Kidney epithelial cell (primary cell): ENCODE measurements around the gene NAA38. TPM values are rescaled to one million over a fixed set of nuclear protein-coding genes. Genes with fewer than 3 reads are reported as not detected.

Source experiments
- DNase-seq: peaks from one replicate; pipeline ENCODE4 v3.0.0-alpha.2; 2010; ENCODE audit warnings: low read depth
- H3K27me3 ChIP-seq: 2 replicates; pipeline ENCODE4 v1.6.0; 2011; ENCODE audit warnings: low read length; ENCODE audit not compliant: control insufficient read depth, insufficient read depth
- H3K36me3 ChIP-seq: 2 replicates; pipeline ENCODE4 v1.5.1; 2011; ENCODE audit warnings: low read length; ENCODE audit not compliant: control insufficient read depth, insufficient read depth
- H3K4me3 ChIP-seq: 2 replicates; pipeline ENCODE4 v1.5.1; 2011; ENCODE audit warnings: low read depth, mild to moderate bottlenecking, control low read depth, low read length
- CTCF ChIP-seq: IDR thresholded peaks from 2 replicates; pipeline ENCODE4 v1.5.1; 2011; ENCODE audit warnings: mild to moderate bottlenecking, moderate library complexity, low read length, control low read depth, inconsistent platforms; ENCODE audit not compliant: insufficient read depth, poor library complexity, severe bottlenecking
- total RNA-seq: library from RNA; depleted of rRNA; stranded (reverse); fragments of >200 nt; gene quantifications from 2 replicates; pipeline ENCODE4 v1.2.3, GENCODE V29; 2015

Gene NAA38
- total RNA-seq, 1 donor from 2014 or later = 51.0 TPM

GRCh38 chr17:7834542-7834956 lies 22.8 kb downstream of the NAA38 start:
- Histone ChIP-seq H3K4me3 (peak overlapping the region; percentile 68), H3K27me3 (no peaks in the 10 kb centered on the region), H3K36me3 (no peaks in the 10 kb centered on the region)
- TF ChIP-seq CTCF = no peak
- no peak for DNase-seq

DNA sequence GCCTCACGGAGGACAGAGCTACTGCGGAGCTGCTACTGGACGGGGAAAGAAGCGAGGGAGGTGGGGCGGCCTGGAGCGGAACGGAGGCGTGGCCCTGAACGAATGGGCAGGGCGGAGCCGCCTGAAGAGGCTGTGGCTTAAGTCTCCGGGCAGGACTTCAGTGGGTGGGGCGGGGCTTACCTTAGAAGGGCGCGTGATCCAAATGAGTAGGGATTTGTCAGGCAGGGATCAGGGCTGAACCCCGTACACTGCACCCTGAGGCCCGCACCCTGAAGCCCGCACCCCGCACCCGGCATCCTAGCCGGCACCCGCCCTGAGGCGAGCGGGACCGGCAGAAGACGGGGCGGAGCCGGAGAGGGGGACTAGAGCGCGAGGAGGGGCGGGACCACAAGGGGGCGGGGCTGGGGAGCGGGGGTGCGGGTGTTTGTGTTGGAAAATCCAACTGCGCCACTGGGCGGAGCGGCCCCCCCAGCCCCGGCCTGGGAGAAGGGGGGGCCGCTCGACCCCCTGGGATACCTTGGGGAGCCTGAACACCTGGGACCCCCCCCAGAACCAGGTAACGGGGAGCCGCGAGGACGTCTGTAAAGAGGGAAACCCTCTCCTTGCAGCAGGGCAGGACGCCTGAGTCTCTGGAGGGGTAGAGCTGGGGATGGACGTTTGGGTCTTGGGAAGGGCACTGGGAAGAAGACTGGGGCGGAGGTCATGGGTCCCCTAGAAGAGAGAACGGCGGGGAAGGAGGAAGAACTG lies 23.4 kb downstream of the NAA38 start, which contains the start of gene KDM6B:
TSS of gene KDM6B (plus strand) at position 423 of the 747 bp plus-strand sequence. CDS start 11,338 bp downstream, outside the sequence.
- Histone ChIP-seq H3K36me3 (no peaks in the 10 kb centered on the region), H3K27me3 (no peaks in the 10 kb centered on the region), H3K4me3 (peak within 1 kb of the TSS; percentile 68)
- peak; percentile 77 for DNase-seq
- TF ChIP-seq CTCF = no peak

DNA sequence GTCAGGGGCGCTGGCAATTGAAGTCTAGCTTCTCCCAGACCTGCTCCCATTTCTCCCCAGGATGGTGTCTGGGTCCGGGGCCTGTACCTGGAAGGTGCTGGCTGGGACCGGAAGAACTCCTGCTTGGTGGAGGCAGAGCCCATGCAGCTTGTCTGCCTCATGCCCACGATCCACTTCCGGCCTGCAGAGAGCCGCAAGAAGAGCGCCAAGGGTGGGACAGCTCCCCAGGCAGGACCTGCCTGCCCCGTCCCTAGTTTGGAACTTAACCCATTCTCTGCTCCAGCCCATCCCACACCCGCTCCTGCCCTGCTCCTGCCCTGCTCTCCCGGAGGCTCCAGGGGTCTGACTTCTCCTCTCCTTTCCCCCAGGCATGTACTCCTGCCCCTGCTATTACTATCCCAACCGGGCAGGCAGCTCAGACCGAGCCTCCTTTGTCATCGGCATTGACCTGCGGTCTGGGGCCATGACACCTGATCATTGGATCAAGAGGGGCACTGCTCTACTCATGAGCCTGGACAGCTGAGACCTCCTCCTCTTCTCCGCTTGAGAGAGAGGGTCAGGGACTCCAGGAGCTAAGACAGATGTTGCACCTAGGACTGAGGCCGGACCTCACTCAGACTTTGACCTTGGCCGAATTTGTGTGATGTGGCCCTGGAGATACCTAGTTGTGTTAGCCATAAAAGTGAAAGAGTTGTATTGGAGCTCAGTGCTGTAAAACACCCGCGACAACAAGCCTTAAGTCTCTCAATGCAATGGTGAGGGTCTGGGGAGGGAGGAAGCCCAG lies 24.2 kb downstream of the NAA38 start:
- DNase-seq = no peak
- TF ChIP-seq CTCF = no peak
- H3K36me3 ChIP-seq = no peaks in the 10 kb centered on the region
- H3K27me3 ChIP-seq = no peaks in the 10 kb centered on the region
- H3K4me3 ChIP-seq = no peak overlapping the region

DNA sequence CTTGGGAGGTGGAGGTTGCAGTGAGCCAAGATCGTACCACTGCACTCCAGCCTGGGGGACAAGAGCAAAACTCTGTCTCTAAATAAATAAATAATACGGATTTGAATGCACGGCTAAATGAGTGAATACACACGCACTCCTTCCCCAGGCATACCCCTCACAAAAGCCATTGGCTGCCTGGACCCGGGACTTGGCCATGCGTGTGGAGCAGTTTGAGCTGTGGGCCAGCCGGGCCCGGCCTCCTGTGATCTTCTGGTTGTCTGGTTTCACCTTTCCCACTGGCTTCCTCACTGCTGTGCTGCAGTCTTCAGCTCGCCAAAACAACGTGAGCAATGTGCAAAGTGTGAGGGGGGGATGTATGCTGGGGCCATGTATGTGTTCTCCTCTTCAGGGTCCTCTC lies 24.9 kb downstream of the NAA38 start:
- H3K36me3 ChIP-seq = no peaks in the 10 kb centered on the region
- H3K4me3 ChIP-seq = no peak overlapping the region
- TF ChIP-seq CTCF = no peak
- no peak for DNase-seq
- no peaks in the 10 kb centered on the region for H3K27me3 ChIP-seq

GRCh38 chr17:7831233-7831632 lies 26.1 kb downstream of the NAA38 start:
- no peaks in the 10 kb centered on the region for H3K27me3 ChIP-seq
- DNase-seq = no peak
- H3K36me3 ChIP-seq = no peaks in the 10 kb centered on the region
- no peak overlapping the region for H3K4me3 ChIP-seq
- TF ChIP-seq CTCF = no peak
